ENCODE results near the gene RAI1.

GRCh38 chr17:17650959-17651358 is 30.3 kb upstream of the RAI1 start:
- TF ChIP-seq ZNF747 (CRISPR knock-in tag; IDR thresholded peaks at IDR 0.05; ENCODE audit: borderline replicate concordance), result no peak
- TF ChIP-seq JUN (CRISPR knock-in tag; IDR thresholded peaks at IDR 0.05), result no peak
- TF ChIP-seq PATZ1 (CRISPR knock-in tag; IDR thresholded peaks at IDR 0.05), result no peak
- TF ChIP-seq ZNF24 (IDR thresholded peaks at IDR 0.05), result no peak
- no peak for TF ChIP-seq CENPX (CRISPR knock-in tag; IDR thresholded peaks at IDR 0.05)
- TF ChIP-seq ZNF547 (CRISPR knock-in tag; IDR thresholded peaks at IDR 0.05), result no peak
- TF ChIP-seq SMC3 (IDR thresholded peaks at IDR 0.05; ENCODE audit: low read length), result no peak
- TF ChIP-seq POLR2G (IDR thresholded peaks at IDR 0.05; ENCODE audit: low read depth, low read length), result no peak
- TF ChIP-seq CTCF (CRISPR knock-in tag; IDR thresholded peaks at IDR 0.05), result no peak
- no peak for TF ChIP-seq NPAS2 (CRISPR knock-in tag; IDR thresholded peaks at IDR 0.05; ENCODE audit: borderline replicate concordance)
- no peak for TF ChIP-seq HNRNPK (IDR thresholded peaks at IDR 0.05; ENCODE audit: low read depth, low read length, poor library complexity, severe bottlenecking)

Measured in HepG2 (cell line).